Activated CD4-positive, alpha-beta memory T cell treated with anti-CD3 and anti-CD28 coated beads, Interleukin-2, amount 10 ng/mL, durations not matched to agents 7 days and 5 days (primary cell): ENCODE results near the gene TNFRSF14. TPM values are rescaled to one million over a fixed set of nuclear protein-coding genes. Genes with fewer than 3 reads are reported as not detected.

ENCODE experiments used
- CTCF ChIA-PET: fragments of 350-600 bp; sonication (Branson Sonifier 250); formaldehyde crosslinking; loops from one replicate; lab custom pipeline; 2021; ENCODE audit warnings: antibody characterized with exemption, inconsistent platforms; lab: Charles Lee
- POLR2A ChIA-PET: fragments of 350-600 bp; sonication (Branson Sonifier 250); formaldehyde crosslinking; loops from one replicate; lab custom pipeline; 2021; ENCODE audit warnings: antibody characterized with exemption; lab: Charles Lee
- DNase-seq: peaks from one replicate; pipeline ENCODE4 v3.0.0-alpha.2; 2020
- H3K27ac Mint-ChIP-seq: one replicate; pipeline ENCODE4 v1.8.0; 2021; ENCODE audit warnings: mild to moderate bottlenecking, mixed read lengths
- H3K27me3 Mint-ChIP-seq: one replicate; pipeline ENCODE4 v1.8.0; 2021; ENCODE audit warnings: mixed read lengths
- H3K36me3 Mint-ChIP-seq: one replicate; pipeline ENCODE4 v1.8.0; 2021; ENCODE audit warnings: low read depth, mixed read lengths
- H3K4me1 Mint-ChIP-seq: one replicate; pipeline ENCODE4 v1.8.0; 2021; ENCODE audit warnings: mixed read lengths
- H3K4me3 Mint-ChIP-seq: one replicate; pipeline ENCODE4 v1.8.0; 2021; ENCODE audit warnings: mild to moderate bottlenecking, mixed read lengths
- H3K9me3 Mint-ChIP-seq: one replicate; pipeline ENCODE4 v1.8.0; 2021; ENCODE audit warnings: mixed read lengths
- total RNA-seq, 2 experiments: library from RNA; stranded (reverse); gene quantifications; one replicate each; pipeline ENCODE4 v1.2.3, GENCODE V29; 2021

TNFRSF14 gene
- total RNA-seq, result 100 to 1,000 TPM; 171 to 173 TPM

GRCh38 chr1:2556277-2556677, at the start of gene TNFRSF14:
Gene TNFRSF14, plus strand, starts transcription at chr1:2556371. Its CDS starts 294 bp downstream, at chr1:2556665.
- Mint-ChIP-seq H3K27ac (peak within 1 kb of the TSS; percentile 95), H3K36me3 (peaks cover 37% of the 10 kb centered on the region)
- CTCF ChIA-PET, result interaction anchor here (0.6 to 2.8 kb wide), 11 partner anchors 10 to 361 kb away, joined by 3 to 32 read pairs (median 5); partner anchors contain the start of genes FAAP20, PANK4 and PRXL2B

GRCh38 chr1:2506901-2507565, 49.1 kb upstream of the TNFRSF14 start:
- H3K4me1 Mint-ChIP-seq, result no peaks in the 10 kb centered on the region
- H3K27ac Mint-ChIP-seq, result no peak overlapping the region
- ChIA-PET POLR2A (interaction anchor here (0.7 to 1.6 kb wide), 6 partner anchors 9 to 115 kb away, joined by 3 to 8 read pairs (median 4); partner anchors contain the start of genes MORN1 and RER1), CTCF (no interaction called here)
- no peaks in the 10 kb centered on the region for H3K9me3 Mint-ChIP-seq
- DNase-seq, result no peak
- no peak overlapping the region for H3K4me3 Mint-ChIP-seq
- H3K27me3 Mint-ChIP-seq, result no peaks in the 10 kb centered on the region
- H3K36me3 Mint-ChIP-seq, result peaks cover 21% of the 10 kb centered on the region

More at GRCh38 chr1:2556277-2556677, at the start of gene TNFRSF14:
- peaks cover 44% of the 10 kb centered on the region for H3K4me1 Mint-ChIP-seq
- POLR2A ChIA-PET, result interaction anchor here (0.7 to 8.3 kb wide), 19 partner anchors 9 to 327 kb away, joined by 3 to 169 read pairs (median 5); partner anchors contain the start of genes HES5, MORN1, PANK4 and PRXL2B
- DNase-seq, result peak; percentile 85
- no peaks in the 10 kb centered on the region for H3K9me3 Mint-ChIP-seq
- no peaks in the 10 kb centered on the region for H3K27me3 Mint-ChIP-seq
- H3K4me3 Mint-ChIP-seq, result peak within 1 kb of the TSS; percentile 95

- no peak overlapping the region for H3K4me3 Mint-ChIP-seq
- DNase-seq, result no peak
- H3K27ac Mint-ChIP-seq, result no peak overlapping the region
- peaks cover 21% of the 10 kb centered on the region for H3K36me3 Mint-ChIP-seq
- ChIA-PET POLR2A (interaction anchor here (0.8 to 1.6 kb wide), 3 partner anchors 9 to 40 kb away, joined by 3 to 8 read pairs (median 4); no protein-coding TSS in a partner anchor), CTCF (no interaction called here)
- no peaks in the 10 kb centered on the region for H3K4me1 Mint-ChIP-seq
- no peaks in the 10 kb centered on the region for H3K27me3 Mint-ChIP-seq
- H3K9me3 Mint-ChIP-seq, result no peaks in the 10 kb centered on the region
Measured at GRCh38 chr1:2507744-2508155, 48.4 kb upstream of the TNFRSF14 start.

GRCh38 chr1:2508180-2508579, 48.0 kb upstream of the TNFRSF14 start:
- DNase-seq, result no peak
- Mint-ChIP-seq H3K4me1 (no peaks in the 10 kb centered on the region), H3K27ac (no peak overlapping the region), H3K36me3 (peaks cover 21% of the 10 kb centered on the region), H3K9me3 (no peaks in the 10 kb centered on the region), H3K27me3 (no peaks in the 10 kb centered on the region), H3K4me3 (no peak overlapping the region)
- POLR2A ChIA-PET, result no interaction called here
- CTCF ChIA-PET, result no interaction called here

GRCh38 chr1:2508751-2509150, 47.4 kb upstream of the TNFRSF14 start:
- H3K27ac Mint-ChIP-seq, result no peak overlapping the region
- no peaks in the 10 kb centered on the region for H3K27me3 Mint-ChIP-seq
- no peak for DNase-seq

GRCh38 chr1:2509589-2509988, 46.6 kb upstream of the TNFRSF14 start:
- Mint-ChIP-seq H3K9me3 (no peaks in the 10 kb centered on the region), H3K27me3 (no peaks in the 10 kb centered on the region), H3K36me3 (peaks cover 25% of the 10 kb centered on the region), H3K4me3 (no peak overlapping the region), H3K27ac (no peak overlapping the region), H3K4me1 (no peaks in the 10 kb centered on the region)
- DNase-seq, result no peak
- ChIA-PET CTCF (no interaction called here), POLR2A (interaction anchor here (1.0 to 1.2 kb wide), 2 partner anchors 10 to 15 kb away, joined by 3 read pairs; no protein-coding TSS in a partner anchor)

More at GRCh38 chr1:2508751-2509150, 47.4 kb upstream of the TNFRSF14 start:
- no peaks in the 10 kb centered on the region for H3K4me1 Mint-ChIP-seq
- CTCF ChIA-PET, result no interaction called here
- POLR2A ChIA-PET, result interaction anchor here (1.0 kb wide), 1 partner anchor 15 kb away, joined by 3 read pairs; no protein-coding TSS in a partner anchor
- no peak overlapping the region for H3K4me3 Mint-ChIP-seq
- H3K36me3 Mint-ChIP-seq, result peaks cover 24% of the 10 kb centered on the region
- no peaks in the 10 kb centered on the region for H3K9me3 Mint-ChIP-seq

- peaks cover 29% of the 10 kb centered on the region for H3K36me3 Mint-ChIP-seq
- DNase-seq, result no peak
- no peak overlapping the region for H3K4me3 Mint-ChIP-seq
- CTCF ChIA-PET, result no interaction called here
- H3K4me1 Mint-ChIP-seq, result no peaks in the 10 kb centered on the region
- no peaks in the 10 kb centered on the region for H3K27me3 Mint-ChIP-seq
- POLR2A ChIA-PET, result interaction anchor here (1.2 kb wide), 1 partner anchor 11 kb away, joined by 3 read pairs; no protein-coding TSS in a partner anchor
- no peak overlapping the region for H3K27ac Mint-ChIP-seq
- no peaks in the 10 kb centered on the region for H3K9me3 Mint-ChIP-seq
Measured at GRCh38 chr1:2510366-2511155, 45.6 kb upstream of the TNFRSF14 start.

DNA sequence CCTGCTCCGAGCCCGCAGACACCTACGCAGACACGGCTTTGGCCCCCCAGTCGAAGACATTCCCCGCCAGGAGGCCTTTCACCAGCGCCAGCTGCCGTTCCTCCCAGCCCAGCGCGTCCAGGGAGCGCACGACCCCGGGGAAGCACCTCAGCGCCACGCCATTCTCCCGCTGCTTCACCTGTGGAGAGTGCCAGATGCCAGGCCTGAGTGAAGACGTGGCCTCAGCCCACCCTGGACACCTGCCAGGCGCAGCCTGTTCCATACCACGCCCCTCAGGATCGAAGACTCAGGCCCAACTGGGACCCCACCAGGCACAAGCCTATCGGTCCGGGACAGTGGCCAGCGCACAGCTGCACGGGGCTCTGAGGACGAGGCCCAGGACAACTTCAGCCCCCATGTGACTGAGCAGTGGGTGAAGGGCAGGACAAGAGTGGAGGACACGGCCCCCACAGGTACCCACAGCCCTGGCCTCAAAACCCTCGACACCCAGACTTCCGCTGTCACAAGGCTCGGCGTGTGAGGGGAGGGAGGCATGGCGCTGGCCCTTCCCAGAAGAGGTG, 43.2 kb upstream of the TNFRSF14 start:
- Mint-ChIP-seq H3K27me3 (no peaks in the 10 kb centered on the region), H3K36me3 (peaks cover 44% of the 10 kb centered on the region), H3K4me3 (no peak overlapping the region), H3K4me1 (no peaks in the 10 kb centered on the region), H3K9me3 (no peaks in the 10 kb centered on the region), H3K27ac (no peak overlapping the region)
- ChIA-PET POLR2A (no interaction called here), CTCF (no interaction called here)
- DNase-seq, result no peak

GRCh38 chr1:2513939-2514652, 42.1 kb upstream of the TNFRSF14 start:
- Mint-ChIP-seq H3K27me3 (no peaks in the 10 kb centered on the region), H3K36me3 (peaks cover 43% of the 10 kb centered on the region), H3K4me1 (no peaks in the 10 kb centered on the region), H3K9me3 (no peaks in the 10 kb centered on the region), H3K4me3 (no peak overlapping the region), H3K27ac (no peak overlapping the region)
- ChIA-PET POLR2A (interaction anchor here (1.2 kb wide), 1 partner anchor 13 kb away, joined by 3 read pairs; no protein-coding TSS in a partner anchor), CTCF (no interaction called here)
- DNase-seq, result no peak

GRCh38 chr1:2514863-2515762, 41.1 kb upstream of the TNFRSF14 start:
- H3K27me3 Mint-ChIP-seq, result no peaks in the 10 kb centered on the region
- ChIA-PET POLR2A (interaction anchor here (1.2 to 1.5 kb wide), 2 partner anchors 9 to 14 kb away, joined by 3 read pairs; no protein-coding TSS in a partner anchor), CTCF (interaction anchor here (0.7 kb wide), 1 partner anchor 355 kb away, joined by 3 read pairs; no protein-coding TSS in a partner anchor)
- no peak for DNase-seq
- no peaks in the 10 kb centered on the region for H3K4me1 Mint-ChIP-seq
- no peak overlapping the region for H3K27ac Mint-ChIP-seq
- peaks cover 38% of the 10 kb centered on the region for H3K36me3 Mint-ChIP-seq
- H3K9me3 Mint-ChIP-seq, result no peaks in the 10 kb centered on the region
- H3K4me3 Mint-ChIP-seq, result no peak overlapping the region

GRCh38 chr1:2515763-2516080, 40.4 kb upstream of the TNFRSF14 start:
- ChIA-PET CTCF (no interaction called here), POLR2A (interaction anchor here (0.9 to 1.5 kb wide), 3 partner anchors 8 to 14 kb away, joined by 3 read pairs; no protein-coding TSS in a partner anchor)
- Mint-ChIP-seq H3K9me3 (no peaks in the 10 kb centered on the region), H3K27me3 (no peaks in the 10 kb centered on the region), H3K27ac (no peak overlapping the region), H3K4me1 (no peaks in the 10 kb centered on the region), H3K36me3 (peaks cover 42% of the 10 kb centered on the region), H3K4me3 (no peak overlapping the region)
- no peak for DNase-seq
